Measurements from ENCODE around the gene GTF2F2. TPM values are rescaled to one million over a fixed set of nuclear protein-coding genes. Genes with fewer than 3 reads are reported as not detected.
A peak's percentile ranks its signal among the peaks of the same experiment; 100 is the strongest.

Gene GTF2F2
- total RNA-seq, 1 experiment from 2014 or later, result 40.1 TPM

DNA sequence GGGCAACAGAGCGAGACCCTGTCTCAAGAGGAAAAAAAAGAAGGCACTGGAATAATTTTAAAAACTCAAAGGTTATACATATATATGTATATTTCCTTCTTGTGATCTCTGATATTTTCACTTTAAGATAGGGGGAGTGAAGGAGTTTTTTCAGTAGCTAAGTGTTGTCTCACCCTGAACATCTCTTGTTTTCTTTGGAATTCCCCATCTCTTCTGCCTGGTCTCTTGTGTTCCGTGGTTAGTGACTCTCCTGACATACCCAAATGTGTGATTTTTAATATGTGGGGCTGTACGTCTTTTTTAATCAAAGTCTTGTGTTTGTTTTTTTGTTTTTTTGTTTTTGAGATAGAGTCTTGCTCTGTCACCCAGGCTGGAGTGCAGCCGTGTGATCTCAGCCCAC lies 95.9 kb downstream of the GTF2F2 start (continued):
- TF ChIP-seq, protein P1, sequence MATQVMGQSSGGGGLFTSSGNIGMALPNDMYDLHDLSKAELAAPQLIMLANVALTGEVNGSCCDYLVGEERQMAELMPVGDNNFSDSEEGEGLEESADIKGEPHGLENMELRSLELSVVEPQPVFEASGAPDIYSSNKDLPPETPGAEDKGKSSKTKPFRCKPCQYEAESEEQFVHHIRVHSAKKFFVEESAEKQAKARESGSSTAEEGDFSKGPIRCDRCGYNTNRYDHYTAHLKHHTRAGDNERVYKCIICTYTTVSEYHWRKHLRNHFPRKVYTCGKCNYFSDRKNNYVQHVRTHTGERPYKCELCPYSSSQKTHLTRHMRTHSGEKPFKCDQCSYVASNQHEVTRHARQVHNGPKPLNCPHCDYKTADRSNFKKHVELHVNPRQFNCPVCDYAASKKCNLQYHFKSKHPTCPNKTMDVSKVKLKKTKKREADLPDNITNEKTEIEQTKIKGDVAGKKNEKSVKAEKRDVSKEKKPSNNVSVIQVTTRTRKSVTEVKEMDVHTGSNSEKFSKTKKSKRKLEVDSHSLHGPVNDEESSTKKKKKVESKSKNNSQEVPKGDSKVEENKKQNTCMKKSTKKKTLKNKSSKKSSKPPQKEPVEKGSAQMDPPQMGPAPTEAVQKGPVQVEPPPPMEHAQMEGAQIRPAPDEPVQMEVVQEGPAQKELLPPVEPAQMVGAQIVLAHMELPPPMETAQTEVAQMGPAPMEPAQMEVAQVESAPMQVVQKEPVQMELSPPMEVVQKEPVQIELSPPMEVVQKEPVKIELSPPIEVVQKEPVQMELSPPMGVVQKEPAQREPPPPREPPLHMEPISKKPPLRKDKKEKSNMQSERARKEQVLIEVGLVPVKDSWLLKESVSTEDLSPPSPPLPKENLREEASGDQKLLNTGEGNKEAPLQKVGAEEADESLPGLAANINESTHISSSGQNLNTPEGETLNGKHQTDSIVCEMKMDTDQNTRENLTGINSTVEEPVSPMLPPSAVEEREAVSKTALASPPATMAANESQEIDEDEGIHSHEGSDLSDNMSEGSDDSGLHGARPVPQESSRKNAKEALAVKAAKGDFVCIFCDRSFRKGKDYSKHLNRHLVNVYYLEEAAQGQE (IDR thresholded peaks at IDR 0.05; ENCODE audit: low read depth), result no peak

DNA sequence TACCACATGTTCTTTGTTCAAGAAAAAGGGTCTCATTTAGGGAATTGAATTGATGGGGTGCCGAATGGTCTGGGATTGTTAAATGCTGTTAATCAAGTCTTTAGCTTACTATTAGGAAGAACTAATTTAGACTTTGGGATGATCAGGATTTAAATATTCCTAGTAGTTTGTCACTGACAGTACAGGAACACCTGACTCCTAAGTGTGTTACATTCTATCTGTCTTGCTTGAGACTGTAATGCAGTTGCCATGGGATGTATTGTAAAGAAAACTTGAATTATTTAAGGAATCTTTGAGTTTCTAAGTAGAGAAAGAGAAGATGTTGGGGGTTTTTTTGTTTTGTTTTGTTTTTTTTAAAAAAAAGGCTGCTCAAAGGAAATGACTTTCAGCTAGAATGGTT lies 98.4 kb downstream of the GTF2F2 start:
- intact Hi-C loops (cut with micrococcal nuclease), result no loop called here
- H3K4me2 ChIP-seq (ENCODE audit: low read length), result peak overlapping the region; percentile 62
- no peak overlapping the region for H2AFZ ChIP-seq (ENCODE audit: low read depth, low read length, poor library complexity, severe bottlenecking)
- peak overlapping the region; percentile 44 for H3K9ac ChIP-seq (ENCODE audit: low read length)
- H3K27me3 ChIP-seq (ENCODE audit: insufficient read depth, low read length), result no peaks in the 10 kb centered on the region
- peak overlapping the region; percentile 56; the same call in 1 of the 2 replicates for H3K27ac ChIP-seq (ENCODE audit: low read depth, low read length)
- peaks cover 39 to 81% of the 10 kb centered on the region in 2 experiments for H3K4me1 ChIP-seq (ENCODE audit: control insufficient read depth in 1 of 2, insufficient read depth in 2 of 2, low read length in 2 of 2)
- H3K79me2 ChIP-seq (ENCODE audit: insufficient read depth, low read length), result peaks cover 60% of the 10 kb centered on the region
- ChIA-PET RAD21 (ENCODE audit: low non-redundant PET in 1 of 2, low total read pairs in 2 of 2, uncharacterized antibody in 2 of 2, unreplicated experiment in 2 of 2) (no interaction called here), POLR2A (no interaction called here), CTCF (no interaction called here)
- H4K20me1 ChIP-seq (ENCODE audit: insufficient read depth), result no peaks in the 10 kb centered on the region
- H3K36me3 ChIP-seq (ENCODE audit: control insufficient read depth in 1 of 2, insufficient read depth in 2 of 2, low read length in 2 of 2), result no peaks in the 10 kb centered on the region
- DNase-seq (ENCODE audit: low read depth, low spot score), result no peak
- peak overlapping the region in 1 of 2 experiments; percentile 24; a peak in 1 of 4 replicates for H3K4me3 ChIP-seq (replicated peaks in 1 of 2; ENCODE audit: low read depth in 1 of 2, low read length in 2 of 2)
- TF ChIP-seq JUND (IDR thresholded peaks at IDR 0.05) (no peak), RAD21 (IDR thresholded peaks at IDR 0.05; ENCODE audit: low read depth) (no peak), ELF1 (IDR thresholded peaks at IDR 0.05; ENCODE audit: borderline replicate concordance, low read depth) (no peak), FOSL1 (IDR thresholded peaks at IDR 0.05; ENCODE audit: low read depth) (no peak), EZH2phosphoT487 (IDR thresholded peaks at IDR 0.05; ENCODE audit: borderline replicate concordance) (no peak), POLR2AphosphoS5 (IDR thresholded peaks at IDR 0.05; ENCODE audit: low read depth, low read length) (no peak), ZFX (IDR thresholded peaks at IDR 0.05) (no peak), POLR2A (IDR thresholded peaks at IDR 0.05; ENCODE audit: borderline replicate concordance, extremely low read depth, insufficient read depth, insufficient read length) (no peak), TCF7L2 (IDR thresholded peaks at IDR 0.05; ENCODE audit: borderline replicate concordance, extremely low read depth, insufficient read depth, insufficient read length) (no peak), EGR1 (IDR thresholded peaks at IDR 0.05; ENCODE audit: low read depth) (no peak), YY1 (IDR thresholded peaks at IDR 0.05; ENCODE audit: extremely low read depth, insufficient replicate concordance, low read depth, low read length) (no peak), CEBPB (IDR thresholded peaks at IDR 0.05; ENCODE audit: low read depth) (no peak)
- TF ChIP-seq, protein P2, sequence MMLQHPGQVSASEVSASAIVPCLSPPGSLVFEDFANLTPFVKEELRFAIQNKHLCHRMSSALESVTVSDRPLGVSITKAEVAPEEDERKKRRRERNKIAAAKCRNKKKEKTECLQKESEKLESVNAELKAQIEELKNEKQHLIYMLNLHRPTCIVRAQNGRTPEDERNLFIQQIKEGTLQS (IDR thresholded peaks at IDR 0.05), result no peak
- TF ChIP-seq, protein P1 (IDR thresholded peaks at IDR 0.05; ENCODE audit: low read depth), result no peak
- TF ChIP-seq, protein P3, sequence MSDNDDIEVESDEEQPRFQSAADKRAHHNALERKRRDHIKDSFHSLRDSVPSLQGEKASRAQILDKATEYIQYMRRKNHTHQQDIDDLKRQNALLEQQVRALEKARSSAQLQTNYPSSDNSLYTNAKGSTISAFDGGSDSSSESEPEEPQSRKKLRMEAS (IDR thresholded peaks at IDR 0.05), result no peak
- TF ChIP-seq, protein P4, sequence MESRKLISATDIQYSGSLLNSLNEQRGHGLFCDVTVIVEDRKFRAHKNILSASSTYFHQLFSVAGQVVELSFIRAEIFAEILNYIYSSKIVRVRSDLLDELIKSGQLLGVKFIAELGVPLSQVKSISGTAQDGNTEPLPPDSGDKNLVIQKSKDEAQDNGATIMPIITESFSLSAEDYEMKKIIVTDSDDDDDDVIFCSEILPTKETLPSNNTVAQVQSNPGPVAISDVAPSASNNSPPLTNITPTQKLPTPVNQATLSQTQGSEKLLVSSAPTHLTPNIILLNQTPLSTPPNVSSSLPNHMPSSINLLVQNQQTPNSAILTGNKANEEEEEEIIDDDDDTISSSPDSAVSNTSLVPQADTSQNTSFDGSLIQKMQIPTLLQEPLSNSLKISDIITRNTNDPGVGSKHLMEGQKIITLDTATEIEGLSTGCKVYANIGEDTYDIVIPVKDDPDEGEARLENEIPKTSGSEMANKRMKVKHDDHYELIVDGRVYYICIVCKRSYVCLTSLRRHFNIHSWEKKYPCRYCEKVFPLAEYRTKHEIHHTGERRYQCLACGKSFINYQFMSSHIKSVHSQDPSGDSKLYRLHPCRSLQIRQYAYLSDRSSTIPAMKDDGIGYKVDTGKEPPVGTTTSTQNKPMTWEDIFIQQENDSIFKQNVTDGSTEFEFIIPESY (IDR thresholded peaks at IDR 0.05; ENCODE audit: extremely low read depth, insufficient replicate concordance, low read length), result no peak
- BruUV-seq (replicated peaks), result no TSS peak
- ATAC-seq, result no peak
- H3K9me2 ChIP-seq (ENCODE audit: insufficient read depth), result no peaks in the 10 kb centered on the region
- H3K9me3 ChIP-seq (ENCODE audit: control insufficient read depth in 1 of 2, insufficient read depth in 1 of 2, low read depth in 1 of 2, low read length in 2 of 2), result no peaks in the 10 kb centered on the region

Data from HCT116 (cell line).